Karpas-422 (cell line): ENCODE measurements around the gene TMEM221. TPM values are rescaled to one million over a fixed set of nuclear protein-coding genes. Genes with fewer than 3 reads are reported as not detected.

Experiments
- DNase-seq: peaks from one replicate; pipeline ENCODE4 v3.0.0-alpha.2; 2015
- H2AFZ ChIP-seq: fragments of 200-600 bp; sonication (generic); 2 replicates; pipeline ENCODE4 v1.6.1; 2014; ENCODE audit warnings: antibody characterized with exemption, low read length, mixed read lengths
- H3K27ac ChIP-seq: fragments of 200-600 bp; sonication (generic); 2 replicates; pipeline ENCODE4 v1.5.1; 2014; ENCODE audit warnings: mild to moderate bottlenecking, low read length, moderate library complexity
- H3K27me3 ChIP-seq: fragments of 200-600 bp; sonication (generic); 2 replicates; pipeline ENCODE4 v1.6.1; 2014; ENCODE audit warnings: low read length, mixed read lengths
- H3K36me3 ChIP-seq: fragments of 200-600 bp; sonication (generic); 2 replicates; pipeline ENCODE4 v1.6.1; 2014; ENCODE audit warnings: low read length, mixed read lengths; ENCODE audit not compliant: insufficient read depth
- H3K4me1 ChIP-seq: fragments of 200-600 bp; sonication (generic); 2 replicates; pipeline ENCODE4 v1.6.1; 2014; ENCODE audit warnings: mild to moderate bottlenecking, low read length, mixed read lengths
- H3K4me2 ChIP-seq: fragments of 200-600 bp; sonication (generic); 2 replicates; pipeline ENCODE4 v1.6.1; 2014; ENCODE audit warnings: low read length, low read depth, mild to moderate bottlenecking; ENCODE audit not compliant: poor library complexity, severe bottlenecking
- H3K4me3 ChIP-seq: fragments of 200-600 bp; sonication (generic); 2 replicates; pipeline ENCODE4 v1.5.1; 2014; ENCODE audit warnings: mild to moderate bottlenecking, antibody characterized with exemption, low read length, mixed read lengths
- H3K79me2 ChIP-seq: fragments of 200-600 bp; sonication (generic); 2 replicates; pipeline ENCODE4 v1.6.1; 2014; ENCODE audit warnings: mild to moderate bottlenecking, low read length, mixed read lengths
- H3K9ac ChIP-seq: fragments of 200-600 bp; sonication (generic); 2 replicates; pipeline ENCODE4 v1.6.0; 2014; ENCODE audit warnings: low read length
- H3K9me2 ChIP-seq: fragments of 200-600 bp; sonication (generic), shearing (Covaris generic); replicated peaks from 2 replicates; pipeline ENCODE4 v1.6.0; 2014; ENCODE audit warnings: mild to moderate bottlenecking, low read length, moderate library complexity; ENCODE audit not compliant: insufficient read depth
- H3K9me3 ChIP-seq: fragments of 300-700, 200-600 bp; sonication (generic); 2 replicates; pipeline ENCODE4 v1.6.1; 2014; ENCODE audit warnings: low read length, mixed read lengths
- H4K20me1 ChIP-seq: fragments of 200-600 bp; sonication (generic); 2 replicates; pipeline ENCODE4 v1.6.1; 2014; ENCODE audit warnings: mild to moderate bottlenecking, antibody characterized with exemption, low read length, low read depth; ENCODE audit not compliant: insufficient read depth
- total RNA-seq: library from RNA; depleted of rRNA; stranded (reverse); fragments of >200 nt; shearing (Covaris generic); gene quantifications from 2 replicates; pipeline ENCODE4 v1.2.3, GENCODE V29; 2014; ENCODE audit warnings: low replicate concordance

TMEM221 gene
- total RNA-seq, 1 experiment from 2014 or later, result not detected

DNA sequence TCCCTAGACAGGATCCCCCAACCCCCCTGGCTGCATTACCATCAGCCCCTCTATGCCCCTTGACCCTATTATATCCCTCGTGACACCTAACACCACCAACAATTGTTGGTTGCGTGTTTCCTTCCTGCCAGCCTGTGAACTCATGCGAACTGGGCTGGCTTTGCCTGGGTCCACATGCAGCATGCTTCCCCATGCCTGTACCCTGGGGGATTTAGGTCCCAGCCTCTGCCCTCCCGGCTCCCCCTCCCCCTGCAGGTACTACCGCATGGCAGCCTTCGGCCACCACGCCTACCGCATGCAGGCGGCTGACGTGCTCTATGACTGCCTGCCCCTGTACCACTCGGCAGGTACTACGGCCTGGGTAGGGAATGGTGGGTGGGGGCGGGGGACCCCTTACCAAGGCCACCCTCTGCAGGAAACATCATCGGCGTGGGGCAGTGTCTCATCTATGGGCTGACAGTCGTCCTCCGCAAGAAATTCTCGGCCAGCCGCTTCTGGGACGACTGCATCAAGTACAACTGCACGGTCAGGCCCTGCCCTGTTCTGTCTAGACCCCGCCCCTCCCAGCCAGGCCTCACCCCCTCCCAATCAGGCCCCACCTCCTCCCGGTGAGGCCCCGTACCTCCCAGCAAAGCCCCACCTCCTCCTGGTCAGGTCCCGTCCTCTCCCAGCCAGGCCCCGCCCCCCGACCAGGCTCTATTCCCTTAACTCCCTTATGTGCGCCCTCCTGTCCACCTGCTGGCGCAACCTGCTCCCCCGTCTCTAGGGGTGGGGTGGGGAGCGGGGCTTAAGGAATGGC lies 40.3 kb upstream of the TMEM221 start:
- Histone ChIP-seq H3K4me3 (peak overlapping the region; percentile 41; the same call in 1 of the 2 replicates), H3K27me3 (no peaks in the 10 kb centered on the region), H2AFZ (no peak overlapping the region), H3K27ac (no peak overlapping the region), H3K36me3 (no peaks in the 10 kb centered on the region), H3K9me3 (no peaks in the 10 kb centered on the region), H3K9ac (peak overlapping the region; percentile 47), H3K4me2 (peak overlapping the region; percentile 51), H3K4me1 (peaks cover 7% of the 10 kb centered on the region), H3K79me2 (no peaks in the 10 kb centered on the region), H4K20me1 (no peaks in the 10 kb centered on the region), H3K9me2 (no peaks in the 10 kb centered on the region)
- DNase-seq, result peak; percentile 95

DNA sequence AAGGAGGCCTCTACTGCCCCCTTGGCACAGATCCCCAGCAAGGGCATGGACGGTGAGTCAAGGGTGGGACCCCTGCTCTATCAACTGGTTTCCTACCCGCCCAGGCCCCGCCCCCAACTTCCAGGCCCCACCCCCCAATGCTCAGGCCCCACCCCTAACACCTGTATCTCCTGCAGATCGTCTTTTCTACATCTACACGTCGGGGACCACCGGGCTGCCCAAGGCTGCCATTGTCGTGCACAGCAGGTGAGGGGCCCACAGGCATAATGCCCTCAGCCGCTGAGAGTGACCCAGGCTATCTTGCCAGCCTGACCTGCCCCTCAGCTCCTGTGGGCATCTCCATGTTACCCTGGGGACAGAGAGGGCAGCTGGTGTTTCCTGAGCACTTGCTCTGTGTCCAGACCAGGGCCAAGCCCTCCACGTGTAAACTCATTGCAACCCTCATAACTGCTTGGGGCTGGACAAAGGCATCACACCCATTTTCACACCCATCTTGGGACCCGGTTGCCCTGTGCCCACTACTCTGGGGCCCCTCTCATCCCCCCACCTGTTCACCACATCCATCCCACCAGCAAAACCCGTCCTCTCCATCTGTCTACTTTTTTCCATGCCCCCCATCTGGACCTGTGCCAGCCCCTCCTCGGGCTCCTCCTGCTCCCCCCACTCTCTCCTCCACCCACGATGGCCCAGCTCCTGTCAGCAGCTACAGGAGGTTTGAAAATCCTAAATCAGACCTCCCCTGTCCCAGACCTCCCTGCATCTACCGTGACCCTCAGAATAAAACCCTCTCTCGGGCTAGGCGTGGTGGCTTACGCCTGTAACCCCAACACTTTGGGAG lies 39.0 kb upstream of the TMEM221 start:
- no peak overlapping the region for H3K27ac ChIP-seq
- no peaks in the 10 kb centered on the region for H3K27me3 ChIP-seq
- no peak overlapping the region for H2AFZ ChIP-seq
- no peaks in the 10 kb centered on the region for H3K9me3 ChIP-seq
- H3K36me3 ChIP-seq, result no peaks in the 10 kb centered on the region
- H3K9ac ChIP-seq, result no peak overlapping the region
- peaks cover 7% of the 10 kb centered on the region for H3K4me1 ChIP-seq
- no peaks in the 10 kb centered on the region for H3K9me2 ChIP-seq
- H3K4me2 ChIP-seq, result no peak overlapping the region
- DNase-seq, result peak; percentile 39
- no peak overlapping the region for H3K4me3 ChIP-seq
- no peaks in the 10 kb centered on the region for H4K20me1 ChIP-seq
- H3K79me2 ChIP-seq, result no peaks in the 10 kb centered on the region

DNA sequence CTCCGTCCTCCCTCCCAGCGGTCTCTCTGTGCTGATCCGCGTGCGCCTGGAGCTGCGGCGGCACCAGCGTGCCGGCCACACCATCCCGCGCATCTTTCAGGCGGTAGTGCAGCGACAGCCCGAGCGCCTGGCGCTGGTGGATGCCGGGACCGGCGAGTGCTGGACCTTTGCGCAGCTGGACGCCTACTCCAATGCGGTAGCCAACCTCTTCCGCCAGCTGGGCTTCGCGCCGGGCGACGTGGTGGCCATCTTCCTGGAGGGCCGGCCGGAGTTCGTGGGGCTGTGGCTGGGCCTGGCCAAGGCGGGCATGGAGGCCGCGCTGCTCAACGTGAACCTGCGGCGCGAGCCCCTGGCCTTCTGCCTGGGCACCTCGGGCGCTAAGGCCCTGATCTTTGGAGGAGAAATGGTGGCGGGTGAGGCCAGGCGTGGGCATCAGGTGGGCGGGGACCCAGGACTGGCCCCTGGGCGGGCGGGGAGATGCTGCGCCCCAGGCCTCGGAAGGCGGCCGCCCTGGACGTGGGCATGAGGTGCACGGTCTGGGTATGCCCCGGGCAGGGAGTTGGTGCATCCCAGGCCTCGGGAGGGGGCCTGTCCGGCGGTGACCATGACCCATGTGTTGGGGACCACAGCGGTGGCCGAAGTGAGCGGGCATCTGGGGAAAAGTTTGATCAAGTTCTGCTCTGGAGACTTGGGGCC lies 38.2 kb upstream of the TMEM221 start:
- Histone ChIP-seq H3K36me3 (no peaks in the 10 kb centered on the region), H3K9me3 (no peaks in the 10 kb centered on the region), H3K4me3 (no peak overlapping the region), H3K9me2 (no peaks in the 10 kb centered on the region), H3K9ac (no peak overlapping the region), H3K27me3 (no peaks in the 10 kb centered on the region), H3K4me1 (peaks cover 7% of the 10 kb centered on the region), H2AFZ (no peak overlapping the region), H3K27ac (no peak overlapping the region), H4K20me1 (no peaks in the 10 kb centered on the region), H3K79me2 (no peaks in the 10 kb centered on the region), H3K4me2 (no peak overlapping the region)
- DNase-seq, result peak; percentile 23

DNA sequence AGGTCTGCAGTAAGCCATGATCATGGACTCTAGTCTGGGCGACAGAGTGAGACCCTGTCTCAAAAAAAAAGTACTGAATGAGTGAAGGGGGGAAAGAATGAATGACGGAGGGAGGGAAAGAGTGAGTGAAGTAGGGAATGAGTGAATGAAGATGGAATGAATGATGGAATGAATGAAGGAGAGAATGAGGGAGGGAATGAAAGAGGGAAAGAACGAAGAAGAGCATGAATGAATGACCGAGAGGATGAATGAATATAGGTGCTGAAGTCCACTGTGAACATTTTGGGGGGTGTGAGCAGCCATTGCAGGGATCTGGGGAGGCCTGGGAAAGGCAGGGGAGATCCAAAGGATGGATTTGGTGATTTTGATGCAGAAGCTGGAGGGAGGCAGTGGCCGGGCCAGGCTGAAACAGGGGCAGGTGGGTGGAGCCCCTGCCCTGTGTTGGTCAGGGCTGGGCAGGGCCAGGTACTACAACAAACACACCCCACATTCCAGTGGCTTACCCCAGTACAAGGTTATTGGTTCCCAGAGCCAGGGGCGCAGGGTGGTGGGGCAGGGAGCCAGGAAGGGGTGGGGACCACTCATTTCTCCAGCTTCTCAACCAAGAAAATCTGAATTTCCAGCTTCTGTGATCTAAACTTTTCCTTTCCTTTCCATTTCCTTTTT lies 36.2 kb upstream of the TMEM221 start:
- no peak for DNase-seq
- H4K20me1 ChIP-seq, result no peaks in the 10 kb centered on the region
- no peaks in the 10 kb centered on the region for H3K36me3 ChIP-seq
- H3K4me2 ChIP-seq, result no peak overlapping the region
- H3K27ac ChIP-seq, result no peak overlapping the region
- H3K4me3 ChIP-seq, result no peak overlapping the region
- no peak overlapping the region for H2AFZ ChIP-seq
- H3K9me3 ChIP-seq, result no peaks in the 10 kb centered on the region
- H3K9me2 ChIP-seq, result no peaks in the 10 kb centered on the region
- no peaks in the 10 kb centered on the region for H3K79me2 ChIP-seq
- H3K9ac ChIP-seq, result no peak overlapping the region
- H3K27me3 ChIP-seq, result no peaks in the 10 kb centered on the region
- H3K4me1 ChIP-seq, result peaks cover 7% of the 10 kb centered on the region

DNA sequence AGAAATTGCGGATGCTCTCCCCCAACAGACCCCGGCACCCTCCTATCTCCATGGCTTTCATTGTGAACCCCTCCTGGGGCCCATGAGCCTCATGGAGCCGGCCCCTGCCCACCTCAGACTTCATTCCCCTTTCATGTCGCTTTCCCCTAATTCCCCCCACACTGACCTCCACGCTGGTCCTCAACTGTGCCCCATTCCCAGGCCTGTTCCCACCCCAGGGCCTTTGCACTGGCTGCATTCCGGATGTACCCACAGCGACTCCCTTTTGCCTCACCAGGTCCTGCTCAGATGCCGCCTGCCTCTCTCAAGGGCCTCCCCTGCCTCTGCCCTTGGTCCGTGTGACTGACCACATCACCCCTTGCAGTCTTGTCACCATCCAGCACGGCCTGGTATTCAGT lies 35.1 kb upstream of the TMEM221 start:
- no peaks in the 10 kb centered on the region for H3K9me3 ChIP-seq
- no peaks in the 10 kb centered on the region for H3K27me3 ChIP-seq
- no peak overlapping the region for H3K9ac ChIP-seq
- no peak overlapping the region for H2AFZ ChIP-seq
- no peaks in the 10 kb centered on the region for H3K36me3 ChIP-seq
- H4K20me1 ChIP-seq, result no peaks in the 10 kb centered on the region
- no peaks in the 10 kb centered on the region for H3K79me2 ChIP-seq
- DNase-seq, result no peak
- no peak overlapping the region for H3K4me3 ChIP-seq
- H3K27ac ChIP-seq, result no peak overlapping the region
- no peaks in the 10 kb centered on the region for H3K9me2 ChIP-seq
- peaks cover 4% of the 10 kb centered on the region for H3K4me1 ChIP-seq
- H3K4me2 ChIP-seq, result no peak overlapping the region

DNA sequence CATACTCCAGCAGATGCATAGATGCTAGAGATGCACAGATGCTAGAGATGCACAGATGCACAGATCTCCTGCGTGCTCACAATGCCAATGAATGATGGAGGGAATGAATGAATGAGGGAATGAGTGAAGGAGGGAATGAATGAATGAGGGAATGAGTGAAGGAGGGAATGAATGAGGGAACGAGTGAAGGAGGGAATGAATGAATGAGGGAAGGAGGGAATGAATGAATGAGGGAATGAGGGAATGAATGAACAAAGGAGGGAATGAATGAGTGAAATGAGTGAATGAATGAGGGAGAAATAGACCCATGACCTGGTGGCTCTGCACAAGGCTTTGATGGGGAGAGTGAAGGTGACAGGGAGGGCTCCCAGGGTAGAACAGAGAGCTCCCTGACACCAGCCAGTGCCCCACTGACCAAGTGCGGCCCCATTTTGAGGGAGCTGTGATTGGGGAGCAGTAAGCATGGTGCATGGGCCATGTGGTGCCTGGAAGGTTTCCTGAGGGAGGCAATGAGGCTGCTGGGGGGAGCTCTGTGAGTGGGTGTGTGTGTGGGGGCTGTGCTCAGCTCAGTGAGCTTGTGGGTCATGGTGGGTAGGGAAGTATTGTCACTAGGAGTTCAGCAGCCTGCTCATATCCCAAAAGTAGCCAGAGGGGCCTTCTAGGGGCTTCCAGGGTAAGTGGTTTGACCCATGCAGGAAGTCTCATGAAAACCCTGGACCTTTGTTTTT lies 34.6 kb upstream of the TMEM221 start:
- Histone ChIP-seq H2AFZ (no peak overlapping the region), H3K9me3 (no peaks in the 10 kb centered on the region), H3K4me3 (no peak overlapping the region), H3K4me1 (no peaks in the 10 kb centered on the region), H3K27ac (no peak overlapping the region), H3K36me3 (no peaks in the 10 kb centered on the region), H3K9ac (no peak overlapping the region), H3K27me3 (no peaks in the 10 kb centered on the region), H3K79me2 (no peaks in the 10 kb centered on the region), H3K9me2 (no peaks in the 10 kb centered on the region), H3K4me2 (no peak overlapping the region), H4K20me1 (no peaks in the 10 kb centered on the region)
- peak; percentile 46 for DNase-seq

DNA sequence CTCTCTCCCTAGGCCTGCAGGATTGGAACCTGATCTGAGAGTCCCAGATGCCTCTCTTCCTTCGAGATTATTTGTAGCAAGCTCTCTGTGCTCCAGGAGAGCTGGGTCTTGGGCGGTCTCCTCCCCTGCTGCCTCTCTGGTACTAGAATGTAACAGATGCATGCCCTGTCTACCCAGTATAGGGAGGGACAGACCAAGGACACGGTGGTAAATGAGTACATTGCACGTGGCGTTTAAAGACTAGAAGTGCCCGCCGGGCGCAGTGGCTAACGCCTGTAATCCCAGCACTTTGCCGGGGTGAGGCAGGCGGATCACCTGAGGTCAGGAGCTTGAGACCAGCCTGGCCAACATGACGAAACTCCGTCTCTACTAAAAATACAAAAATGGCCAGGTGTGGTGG lies 33.5 kb upstream of the TMEM221 start:
- H2AFZ ChIP-seq, result no peak overlapping the region
- H3K4me3 ChIP-seq, result no peak overlapping the region
- H3K4me1 ChIP-seq, result no peaks in the 10 kb centered on the region
- no peak overlapping the region for H3K27ac ChIP-seq
- no peaks in the 10 kb centered on the region for H3K27me3 ChIP-seq
- no peaks in the 10 kb centered on the region for H3K79me2 ChIP-seq
- H3K9ac ChIP-seq, result no peak overlapping the region
- H3K36me3 ChIP-seq, result no peaks in the 10 kb centered on the region
- H4K20me1 ChIP-seq, result no peaks in the 10 kb centered on the region
- no peak overlapping the region for H3K4me2 ChIP-seq
- no peak for DNase-seq
- H3K9me3 ChIP-seq, result no peaks in the 10 kb centered on the region
- H3K9me2 ChIP-seq, result no peaks in the 10 kb centered on the region
